ENCODE data around the gene ANKMY1.

- TF ChIP-seq CTCF (IDR thresholded peaks at IDR 0.05) (no peak), POLR2A (IDR thresholded peaks at IDR 0.05) (no peak)
Observed at GRCh38 chr2:240440704-240441320, 117.0 kb downstream of the ANKMY1 start.

Data from testis (tissue), 2 donors.